ENCODE measurements around the gene DDX47. TPM values are rescaled to one million over a fixed set of nuclear protein-coding genes. Genes with fewer than 3 reads are reported as not detected.

The DDX47 gene
- total and polyA plus RNA-seq, 2 of the 13 experiments (the other 11 are each of a cell fraction or from before 2014, with no cell fraction given) = 48.5 to 78.7 TPM

DNA sequence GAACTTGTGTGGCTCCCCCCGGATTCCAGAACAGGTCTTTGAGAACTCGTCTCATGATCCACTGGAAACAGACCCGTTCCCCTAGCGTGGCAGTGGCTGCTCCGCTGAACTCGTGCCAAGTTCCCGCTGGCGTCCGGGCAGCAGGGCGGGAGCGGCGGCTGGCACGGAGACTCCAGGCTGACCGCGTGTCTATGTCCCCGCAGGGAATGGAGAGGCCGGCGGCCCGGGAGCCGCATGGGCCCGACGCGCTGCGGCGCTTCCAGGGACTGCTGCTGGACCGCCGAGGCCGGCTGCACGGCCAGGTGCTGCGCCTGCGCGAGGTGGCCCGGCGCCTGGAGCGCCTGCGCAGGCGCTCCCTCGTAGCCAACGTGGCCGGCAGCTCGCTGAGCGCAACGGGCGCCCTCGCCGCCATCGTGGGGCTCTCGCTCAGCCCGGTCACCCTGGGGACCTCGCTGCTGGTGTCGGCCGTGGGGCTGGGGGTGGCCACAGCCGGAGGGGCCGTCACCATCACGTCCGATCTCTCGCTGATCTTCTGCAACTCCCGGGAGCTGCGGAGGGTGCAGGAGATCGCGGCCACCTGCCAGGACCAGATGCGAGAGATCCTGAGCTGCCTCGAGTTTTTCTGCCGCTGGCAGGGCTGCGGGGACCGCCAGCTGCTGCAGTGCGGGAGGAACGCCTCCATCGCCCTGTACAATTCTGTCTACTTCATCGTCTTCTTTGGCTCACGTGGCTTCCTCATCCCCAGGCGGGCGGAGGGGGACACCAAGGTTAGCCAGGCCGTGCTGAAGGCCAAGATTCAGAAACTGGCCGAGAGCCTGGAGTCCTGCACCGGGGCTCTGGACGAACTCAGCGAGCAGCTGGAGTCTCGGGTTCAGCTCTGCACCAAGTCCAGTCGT lies 26.2 kb upstream of the DDX47 start (continued):
- TF ChIP-seq SMARCC2 (IDR thresholded peaks at IDR 0.05) (no peak), ZNF432 (CRISPR knock-in tag; IDR thresholded peaks at IDR 0.05; ENCODE audit: borderline replicate concordance) (no peak), ZNF749 (CRISPR knock-in tag; IDR thresholded peaks at IDR 0.05; ENCODE audit: borderline replicate concordance) (no peak; the same call in 1 of the 2 replicates), ZNF256 (CRISPR knock-in tag; conservative IDR thresholded peaks at IDR 0.05) (peak; percentile 75; the same call in 1 of the 2 replicates), NCOA1 (CRISPR knock-in tag; IDR thresholded peaks at IDR 0.05) (no peak), ZSCAN22 (CRISPR knock-in tag; IDR thresholded peaks at IDR 0.05) (peak; percentile 82), ZNF143 (CRISPR knock-in tag; IDR thresholded peaks at IDR 0.05) (peak; percentile 36; the same call in 1 of the 2 replicates), ZNF772 (CRISPR knock-in tag; IDR thresholded peaks at IDR 0.05) (peak; percentile 26; the same call in 1 of the 2 replicates), SP4 (CRISPR knock-in tag; IDR thresholded peaks at IDR 0.05) (no peak), KDM4B (CRISPR knock-in tag; IDR thresholded peaks at IDR 0.05) (no peak), ZNF75D (CRISPR knock-in tag; IDR thresholded peaks at IDR 0.05; ENCODE audit: borderline replicate concordance) (peak; percentile 88; the same call in 1 of the 2 replicates), PAX8 (CRISPR knock-in tag; IDR thresholded peaks at IDR 0.05; ENCODE audit: borderline replicate concordance) (no peak), ATF7-NPFF (CRISPR knock-in tag; IDR thresholded peaks at IDR 0.05; ENCODE audit: low read depth) (peak; percentile 94), AHR (CRISPR knock-in tag; IDR thresholded peaks at IDR 0.05) (peak; percentile 58; the same call in 1 of the 2 replicates), ZNF790 (CRISPR knock-in tag; IDR thresholded peaks at IDR 0.05; ENCODE audit: borderline replicate concordance) (no peak), ZFP36L1 (CRISPR knock-in tag; IDR thresholded peaks at IDR 0.05) (no peak), DR1 (CRISPR knock-in tag; IDR thresholded peaks at IDR 0.05) (peak; percentile 40; the same call in 1 of the 2 replicates)
- TF ChIP-seq, protein P1, sequence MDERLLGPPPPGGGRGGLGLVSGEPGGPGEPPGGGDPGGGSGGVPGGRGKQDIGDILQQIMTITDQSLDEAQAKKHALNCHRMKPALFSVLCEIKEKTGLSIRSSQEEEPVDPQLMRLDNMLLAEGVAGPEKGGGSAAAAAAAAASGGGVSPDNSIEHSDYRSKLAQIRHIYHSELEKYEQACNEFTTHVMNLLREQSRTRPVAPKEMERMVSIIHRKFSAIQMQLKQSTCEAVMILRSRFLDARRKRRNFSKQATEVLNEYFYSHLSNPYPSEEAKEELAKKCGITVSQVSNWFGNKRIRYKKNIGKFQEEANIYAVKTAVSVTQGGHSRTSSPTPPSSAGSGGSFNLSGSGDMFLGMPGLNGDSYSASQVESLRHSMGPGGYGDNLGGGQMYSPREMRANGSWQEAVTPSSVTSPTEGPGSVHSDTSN (CRISPR knock-in tag; IDR thresholded peaks at IDR 0.05) = no peak
- TF ChIP-seq, protein P2, sequence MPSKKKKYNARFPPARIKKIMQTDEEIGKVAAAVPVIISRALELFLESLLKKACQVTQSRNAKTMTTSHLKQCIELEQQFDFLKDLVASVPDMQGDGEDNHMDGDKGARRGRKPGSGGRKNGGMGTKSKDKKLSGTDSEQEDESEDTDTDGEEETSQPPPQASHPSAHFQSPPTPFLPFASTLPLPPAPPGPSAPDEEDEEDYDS (CRISPR knock-in tag; IDR thresholded peaks at IDR 0.05) = no peak
- TF ChIP-seq, protein P3, sequence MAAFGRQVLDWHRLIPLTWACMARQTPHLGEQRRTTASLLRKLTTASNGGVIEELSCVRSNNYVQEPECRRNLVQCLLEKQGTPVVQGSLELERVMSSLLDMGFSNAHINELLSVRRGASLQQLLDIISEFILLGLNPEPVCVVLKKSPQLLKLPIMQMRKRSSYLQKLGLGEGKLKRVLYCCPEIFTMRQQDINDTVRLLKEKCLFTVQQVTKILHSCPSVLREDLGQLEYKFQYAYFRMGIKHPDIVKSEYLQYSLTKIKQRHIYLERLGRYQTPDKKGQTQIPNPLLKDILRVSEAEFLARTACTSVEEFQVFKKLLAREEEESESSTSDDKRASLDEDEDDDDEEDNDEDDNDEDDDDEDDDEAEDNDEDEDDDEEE (CRISPR knock-in tag; IDR thresholded peaks at IDR 0.05) = peak; percentile 67; the same call in 1 of the 2 replicates
- TF ChIP-seq, protein P4, sequence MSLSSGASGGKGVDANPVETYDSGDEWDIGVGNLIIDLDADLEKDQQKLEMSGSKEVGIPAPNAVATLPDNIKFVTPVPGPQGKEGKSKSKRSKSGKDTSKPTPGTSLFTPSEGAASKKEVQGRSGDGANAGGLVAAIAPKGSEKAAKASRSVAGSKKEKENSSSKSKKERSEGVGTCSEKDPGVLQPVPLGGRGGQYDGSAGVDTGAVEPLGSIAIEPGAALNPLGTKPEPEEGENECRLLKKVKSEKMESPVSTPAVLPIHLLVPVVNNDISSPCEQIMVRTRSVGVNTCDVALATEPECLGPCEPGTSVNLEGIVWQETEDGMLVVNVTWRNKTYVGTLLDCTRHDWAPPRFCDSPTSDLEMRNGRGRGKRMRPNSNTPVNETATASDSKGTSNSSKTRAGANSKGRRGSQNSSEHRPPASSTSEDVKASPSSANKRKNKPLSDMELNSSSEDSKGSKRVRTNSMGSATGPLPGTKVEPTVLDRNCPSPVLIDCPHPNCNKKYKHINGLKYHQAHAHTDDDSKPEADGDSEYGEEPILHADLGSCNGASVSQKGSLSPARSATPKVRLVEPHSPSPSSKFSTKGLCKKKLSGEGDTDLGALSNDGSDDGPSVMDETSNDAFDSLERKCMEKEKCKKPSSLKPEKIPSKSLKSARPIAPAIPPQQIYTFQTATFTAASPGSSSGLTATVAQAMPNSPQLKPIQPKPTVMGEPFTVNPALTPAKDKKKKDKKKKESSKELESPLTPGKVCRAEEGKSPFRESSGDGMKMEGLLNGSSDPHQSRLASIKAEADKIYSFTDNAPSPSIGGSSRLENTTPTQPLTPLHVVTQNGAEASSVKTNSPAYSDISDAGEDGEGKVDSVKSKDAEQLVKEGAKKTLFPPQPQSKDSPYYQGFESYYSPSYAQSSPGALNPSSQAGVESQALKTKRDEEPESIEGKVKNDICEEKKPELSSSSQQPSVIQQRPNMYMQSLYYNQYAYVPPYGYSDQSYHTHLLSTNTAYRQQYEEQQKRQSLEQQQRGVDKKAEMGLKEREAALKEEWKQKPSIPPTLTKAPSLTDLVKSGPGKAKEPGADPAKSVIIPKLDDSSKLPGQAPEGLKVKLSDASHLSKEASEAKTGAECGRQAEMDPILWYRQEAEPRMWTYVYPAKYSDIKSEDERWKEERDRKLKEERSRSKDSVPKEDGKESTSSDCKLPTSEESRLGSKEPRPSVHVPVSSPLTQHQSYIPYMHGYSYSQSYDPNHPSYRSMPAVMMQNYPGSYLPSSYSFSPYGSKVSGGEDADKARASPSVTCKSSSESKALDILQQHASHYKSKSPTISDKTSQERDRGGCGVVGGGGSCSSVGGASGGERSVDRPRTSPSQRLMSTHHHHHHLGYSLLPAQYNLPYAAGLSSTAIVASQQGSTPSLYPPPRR (CRISPR knock-in tag; IDR thresholded peaks at IDR 0.05; ENCODE audit: borderline replicate concordance) = peak; percentile 41; the same call in 1 of the 2 replicates

Measured in HepG2 (cell line).